ENCODE data around the gene EXOC3L1.

- TF ChIP-seq POLR2A (IDR thresholded peaks at IDR 0.05) = no peak
- TF ChIP-seq CTCF (IDR thresholded peaks at IDR 0.05) = no peak
Observed at GRCh38 chr16:67180166-67180565, 9.8 kb downstream of the EXOC3L1 start.
